GM19455 (cell line): ENCODE data around the gene GGA1.

Source experiments
- ATAC-seq: cut with Tn5 transposase; IDR thresholded peaks from one replicate; pipeline ENCODE4 v1.9.1; 2021; ENCODE audit not compliant: unreplicated experiment

Gene GGA1

GRCh38 chr22:37665487-37665886 is 56.9 kb downstream of the GGA1 start:
- no peak for ATAC-seq

DNA sequence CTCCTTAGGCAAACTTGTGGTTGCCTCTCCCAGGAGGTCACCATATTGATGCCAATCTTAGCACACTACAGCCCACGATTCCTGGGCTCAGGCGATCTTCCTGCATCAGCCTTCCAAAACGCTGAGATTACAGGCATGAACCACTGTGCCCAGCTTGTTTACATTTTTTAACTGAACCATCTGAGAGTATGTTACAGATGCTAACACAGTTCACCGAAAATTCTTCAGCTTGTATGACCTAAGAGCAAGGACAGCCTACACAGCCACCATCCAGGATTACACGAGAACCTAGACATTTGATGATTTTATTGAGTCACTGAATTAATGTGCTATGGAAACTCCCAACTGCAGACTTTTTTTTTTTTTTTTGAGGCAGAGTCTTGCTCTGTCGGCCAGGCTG is 61.0 kb downstream of the GGA1 start:
- ATAC-seq: no peak

DNA sequence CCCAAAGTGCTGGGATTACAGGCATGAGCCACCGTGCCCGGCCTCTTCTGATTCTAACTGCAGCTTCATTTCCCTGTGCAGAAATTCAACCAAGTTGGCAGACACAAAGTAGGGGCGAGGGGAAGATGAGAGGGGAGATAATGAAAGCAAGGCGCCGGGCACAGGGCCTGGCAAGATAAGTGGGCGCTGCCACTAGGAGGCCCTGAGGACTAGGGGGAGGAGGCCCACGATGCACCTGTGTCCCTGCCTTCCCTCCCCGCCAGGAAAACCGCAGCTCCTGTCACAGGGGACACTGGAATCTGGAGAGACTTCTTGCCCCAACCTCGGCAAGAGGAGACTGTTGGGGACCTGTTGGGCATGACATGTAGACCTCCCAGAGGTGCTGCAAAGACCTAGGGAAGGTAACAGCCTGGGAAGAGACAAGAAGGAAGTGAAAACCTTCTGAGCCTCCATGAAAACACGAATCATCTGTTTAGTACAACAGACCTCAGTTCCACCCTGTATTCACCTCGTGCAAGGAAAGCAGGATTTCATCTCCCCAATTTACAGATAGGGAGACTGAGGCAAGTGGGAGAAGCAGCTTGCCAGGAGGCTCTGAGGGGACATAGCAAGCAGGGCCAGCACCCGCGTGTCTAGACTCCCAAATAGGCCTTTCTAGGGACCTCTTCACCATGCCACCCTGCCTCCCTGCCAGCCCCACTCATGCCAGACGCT is 63.7 kb downstream of the GGA1 start:
- no peak for ATAC-seq

GRCh38 chr22:37672920-37673455 is 64.4 kb downstream of the GGA1 start:
- no peak for ATAC-seq

DNA sequence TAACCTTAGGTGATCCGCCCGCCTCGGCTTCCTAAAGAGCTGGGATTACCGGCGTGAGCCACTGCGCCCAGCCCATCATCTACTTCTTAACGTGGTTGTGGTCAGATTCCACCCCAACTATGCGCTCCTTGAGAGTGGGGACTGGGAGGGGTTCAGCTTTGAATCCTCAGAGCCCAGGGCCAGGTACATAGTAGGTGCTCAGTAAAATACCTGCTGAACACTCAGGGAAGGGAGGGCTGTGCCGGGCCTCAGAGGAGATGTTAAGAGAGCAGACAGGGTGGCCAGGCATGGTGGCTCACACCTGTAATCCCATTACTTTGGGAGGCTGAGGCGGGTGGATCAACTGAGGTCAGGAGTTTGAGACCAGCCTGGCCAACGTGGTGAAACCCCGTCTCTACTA is 65.6 kb downstream of the GGA1 start:
- ATAC-seq: no peak

DNA sequence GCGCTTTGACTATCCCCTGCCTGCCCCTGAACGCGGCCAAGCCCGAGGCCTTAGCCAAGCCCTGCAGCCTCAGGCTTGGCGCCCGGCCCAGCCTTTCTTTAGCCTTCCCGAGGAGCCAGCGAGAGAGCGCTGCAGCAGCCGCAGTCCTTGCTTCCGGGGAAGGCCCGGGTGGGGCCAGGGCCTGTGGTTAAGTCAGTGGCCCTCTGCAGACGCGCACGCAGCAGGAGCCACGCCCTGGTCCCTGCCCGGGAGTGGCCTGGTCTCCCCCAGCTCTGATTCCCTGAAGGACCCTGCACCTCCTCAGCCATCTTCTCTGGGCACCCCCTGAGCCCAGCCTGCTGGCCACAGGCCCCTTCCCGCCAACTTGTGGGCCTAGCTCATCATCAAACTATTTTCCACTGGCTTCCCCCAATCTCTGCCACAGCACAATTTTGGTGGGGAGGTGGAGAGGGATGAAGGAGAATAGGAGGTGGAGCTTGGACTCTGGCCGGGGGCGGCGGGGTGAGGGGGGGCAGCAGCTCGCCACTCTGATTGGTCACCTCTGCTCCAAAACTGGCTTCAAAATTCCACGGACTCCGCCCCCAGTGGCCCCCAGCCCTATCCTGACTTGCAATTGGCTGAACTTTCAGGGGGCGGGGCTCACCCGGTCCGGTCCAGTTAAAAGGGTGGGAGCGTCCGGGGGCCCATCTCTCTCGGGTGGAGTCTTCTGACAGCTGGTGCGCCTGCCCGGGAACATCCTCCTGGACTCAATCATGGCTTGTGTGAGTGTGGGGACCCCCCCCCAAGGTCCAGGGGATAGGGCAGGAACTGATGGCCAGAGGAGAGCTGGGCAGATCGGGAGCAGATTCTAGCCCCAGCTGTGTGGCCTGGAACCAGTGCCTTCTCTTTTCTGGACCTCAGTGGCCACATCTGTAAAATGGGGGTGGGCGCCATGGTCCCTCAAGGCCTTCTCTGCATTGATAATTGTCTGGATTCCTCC is 66.6 kb downstream of the GGA1 start, which contains the start of gene LGALS1:
Gene LGALS1, plus strand, starts transcription at position 686 of the 979 bp plus-strand sequence. Its CDS starts 67 bp downstream, at position 753.
- peak; percentile 39 for ATAC-seq

DNA sequence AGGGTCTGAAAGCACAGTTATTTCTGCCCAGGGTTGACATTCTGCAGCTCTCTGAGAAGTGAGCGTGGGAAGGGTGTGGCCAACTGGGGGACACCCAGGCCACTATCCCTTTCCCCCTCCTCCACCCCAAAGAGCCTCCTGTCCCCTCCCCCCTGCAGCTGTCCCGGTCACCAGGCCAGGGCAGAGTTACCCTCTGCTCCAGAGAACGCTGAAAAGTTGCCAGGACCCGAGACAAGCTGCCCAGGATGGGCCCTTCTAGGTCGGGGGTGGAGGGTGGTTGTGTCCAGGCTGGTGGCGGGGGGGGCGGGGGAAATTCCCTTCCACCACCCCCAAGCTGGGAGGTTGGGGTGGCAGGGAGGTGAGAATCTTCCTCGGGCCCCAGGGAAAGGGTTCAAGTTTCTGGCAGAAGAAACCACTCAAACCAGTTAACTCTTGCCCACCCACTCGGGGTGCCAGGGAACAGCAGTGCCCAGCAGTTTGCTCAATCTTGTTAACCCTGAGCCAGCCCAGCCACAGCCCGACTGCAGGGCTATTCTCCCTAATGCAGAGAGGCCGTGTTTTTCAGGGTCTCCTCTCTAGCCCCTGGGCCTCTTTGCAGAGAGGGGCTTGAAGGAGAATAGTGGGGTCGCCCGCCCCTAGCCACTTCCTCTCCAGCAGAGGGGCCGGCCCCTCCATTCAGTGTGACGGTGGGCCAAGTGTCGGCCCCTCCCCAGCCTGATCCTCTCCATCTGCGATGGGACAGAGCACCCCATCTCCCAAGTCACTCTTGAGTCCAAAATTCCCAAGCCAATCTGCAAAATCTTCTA is 67.5 kb downstream of the GGA1 start:
- ATAC-seq: no peak

GRCh38 chr22:37676736-37677492 is 68.3 kb downstream of the GGA1 start:
- peak; percentile 61 for ATAC-seq

DNA sequence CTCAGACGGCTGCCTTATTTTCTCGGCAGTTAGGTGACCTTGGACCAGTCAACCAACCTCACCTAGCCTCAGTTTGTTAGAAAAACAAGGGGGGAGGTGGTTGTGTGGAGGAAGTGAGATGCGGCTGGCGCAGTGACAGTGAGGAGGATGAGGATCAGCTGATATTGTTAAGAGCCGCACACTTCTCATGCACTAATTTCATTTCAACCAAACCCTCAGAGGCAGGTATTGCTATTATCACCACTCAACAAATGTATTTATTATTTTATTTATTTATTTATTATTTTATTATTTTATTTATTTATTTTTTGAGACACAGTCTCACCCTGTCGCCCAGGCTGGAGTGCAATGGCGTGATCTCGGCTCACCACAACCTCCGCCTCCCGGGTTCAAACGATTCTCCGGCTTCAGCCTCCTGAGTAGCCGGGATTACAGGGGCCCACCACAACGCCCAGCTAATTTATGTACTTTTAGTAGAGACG is 68.9 kb downstream of the GGA1 start:
- ATAC-seq: peak; percentile 8

GRCh38 chr22:37678372-37678771 is 69.7 kb downstream of the GGA1 start:
- no peak for ATAC-seq

DNA sequence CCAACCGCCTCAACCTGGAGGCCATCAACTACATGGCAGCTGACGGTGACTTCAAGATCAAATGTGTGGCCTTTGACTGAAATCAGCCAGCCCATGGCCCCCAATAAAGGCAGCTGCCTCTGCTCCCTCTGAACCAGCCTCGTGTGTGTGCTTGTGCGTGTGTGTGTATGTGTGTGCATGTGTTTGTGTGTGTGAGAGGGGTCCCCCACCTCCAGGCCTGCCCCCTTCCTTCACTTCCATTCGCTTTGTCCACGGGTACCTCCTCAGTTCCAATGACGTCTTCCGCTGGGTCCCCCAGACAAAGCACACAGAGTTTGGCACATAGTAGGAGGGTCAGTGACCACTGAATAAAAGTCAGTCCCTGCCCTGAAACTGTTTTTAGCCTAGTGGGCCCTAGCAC is 71.0 kb downstream of the GGA1 start:
- no peak for ATAC-seq

- ATAC-seq: no peak
Measured at GRCh38 chr22:37680191-37680851, 71.7 kb downstream of the GGA1 start.

- ATAC-seq: no peak
Measured at GRCh38 chr22:37681001-37681424, 72.4 kb downstream of the GGA1 start.

DNA sequence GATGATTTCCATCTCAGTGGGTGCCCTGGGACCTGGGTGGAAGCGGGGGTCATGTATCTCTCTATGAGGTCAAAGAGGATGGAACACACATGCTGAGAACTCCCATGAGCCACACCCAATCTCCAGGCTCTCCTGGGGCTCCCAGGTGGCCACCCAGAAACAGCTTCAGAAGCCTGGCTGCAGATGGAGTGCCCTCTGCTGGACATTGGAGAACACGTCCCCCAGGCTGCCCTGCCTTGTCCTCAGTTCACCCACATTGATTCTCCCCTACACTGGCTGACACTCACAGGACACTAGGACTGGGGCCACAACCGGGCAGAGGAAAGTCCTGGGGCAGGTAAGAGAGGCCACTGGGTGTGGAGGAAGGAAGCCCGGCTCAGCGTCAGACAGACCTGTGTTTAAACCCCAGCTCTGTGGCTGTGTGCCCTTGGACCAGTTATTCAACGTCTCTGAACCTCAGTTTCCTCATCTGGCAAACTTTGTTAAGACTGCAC is 73.0 kb downstream of the GGA1 start:
- no peak for ATAC-seq
